HG03103 (cell line): ENCODE data around the gene FETUB.
"Not testable (repeated sequence)": the region's sequence is repeated elsewhere in the genome, so short reads cannot be mapped to it uniquely, and the experiment has no call there.

ENCODE experiments used
- ATAC-seq: cut with Tn5 transposase; IDR thresholded peaks from one replicate; pipeline ENCODE4 v1.9.1; 2021; ENCODE audit warnings: low read depth; ENCODE audit not compliant: unreplicated experiment

Gene FETUB

DNA sequence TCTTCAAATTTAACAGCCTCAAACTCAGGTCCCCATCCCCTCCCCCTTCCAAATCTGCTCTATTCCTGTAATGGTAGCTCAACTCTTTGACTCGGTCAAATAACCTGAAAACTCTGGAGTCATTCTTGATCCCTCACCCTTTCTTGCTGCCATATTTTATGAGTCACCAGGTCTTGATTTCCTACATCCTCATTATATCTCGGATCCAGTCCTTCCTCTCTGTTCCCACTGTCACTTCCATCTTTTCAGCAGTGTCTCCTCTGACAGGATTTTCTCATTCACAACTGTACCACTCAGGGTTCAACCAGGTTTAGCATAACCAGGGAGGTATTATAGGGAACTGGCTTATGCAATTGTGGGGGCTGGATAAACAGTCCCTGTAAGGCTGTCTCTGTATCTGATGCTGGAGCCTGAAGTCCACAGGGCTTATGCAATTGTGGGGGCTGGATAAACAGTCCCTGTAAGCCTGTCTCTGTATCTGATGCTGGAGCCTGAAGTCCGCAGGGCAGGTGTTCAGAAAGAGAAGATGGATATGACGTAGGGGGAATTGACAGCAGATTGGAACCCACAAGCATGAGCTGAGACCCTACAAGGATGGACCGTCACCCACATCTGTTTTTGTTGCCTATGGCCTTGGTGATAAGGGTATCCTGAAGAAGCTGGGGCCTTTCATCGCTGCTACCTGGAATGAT, 9.1 kb upstream of the FETUB start:
- no peak for ATAC-seq

DNA sequence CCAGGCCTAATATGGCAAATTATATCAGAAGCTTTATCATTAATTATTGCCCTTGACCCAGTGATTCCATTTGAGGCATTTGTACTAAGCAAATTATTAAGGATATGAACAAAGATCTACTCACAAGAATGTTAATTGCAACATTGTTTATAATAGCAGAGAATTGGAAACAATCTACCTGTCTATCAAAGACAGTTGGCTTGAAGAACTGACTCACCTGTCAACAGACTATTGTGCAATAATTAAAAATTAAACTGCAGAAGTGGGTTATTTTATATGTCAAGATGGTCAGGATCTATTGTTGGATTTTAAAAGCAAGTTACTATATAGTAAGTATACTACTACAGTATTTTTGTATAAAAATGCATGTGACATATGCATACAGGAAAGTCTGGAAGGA, 6.7 kb upstream of the FETUB start:
- no peak for ATAC-seq

DNA sequence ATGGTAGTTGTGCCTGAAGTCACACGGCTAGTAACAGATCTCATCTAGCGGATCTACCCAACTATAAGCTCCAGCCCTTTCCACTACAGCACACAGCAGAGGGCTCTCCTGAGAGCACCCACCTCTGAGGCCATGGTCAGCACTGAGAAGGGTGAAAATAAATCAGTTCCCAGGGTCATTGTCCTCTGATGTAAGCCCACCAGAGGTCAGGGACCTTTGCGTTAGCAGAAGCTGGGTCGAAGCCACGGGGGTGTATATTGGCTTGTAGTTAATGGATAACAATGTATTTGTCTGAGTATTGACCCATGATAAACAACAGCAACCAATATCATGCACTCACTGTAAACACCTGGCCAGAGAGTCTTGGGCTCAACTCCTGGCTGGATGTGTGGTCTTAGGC, 6.0 kb upstream of the FETUB start:
- ATAC-seq, result not testable (repeated sequence)

DNA sequence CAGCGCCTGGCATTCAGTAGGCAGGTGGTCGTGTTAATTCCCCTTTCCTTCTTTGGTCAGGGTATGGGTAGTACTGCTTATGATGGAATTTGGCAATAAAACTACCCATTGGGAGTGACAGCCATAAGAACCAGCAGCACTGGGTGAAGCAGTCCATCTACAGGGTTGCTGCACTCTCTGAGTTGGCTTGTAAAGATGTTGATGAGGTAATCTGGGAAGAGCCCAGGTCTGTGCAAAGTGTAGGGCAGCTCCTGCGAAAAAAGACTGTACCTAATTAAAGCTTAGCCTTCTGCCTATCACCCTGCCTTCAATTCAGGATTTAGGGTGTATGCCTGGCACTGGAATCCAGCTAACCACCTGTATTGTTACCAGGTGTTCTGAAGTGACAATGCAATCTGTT, 4.7 kb upstream of the FETUB start:
- no peak for ATAC-seq

DNA sequence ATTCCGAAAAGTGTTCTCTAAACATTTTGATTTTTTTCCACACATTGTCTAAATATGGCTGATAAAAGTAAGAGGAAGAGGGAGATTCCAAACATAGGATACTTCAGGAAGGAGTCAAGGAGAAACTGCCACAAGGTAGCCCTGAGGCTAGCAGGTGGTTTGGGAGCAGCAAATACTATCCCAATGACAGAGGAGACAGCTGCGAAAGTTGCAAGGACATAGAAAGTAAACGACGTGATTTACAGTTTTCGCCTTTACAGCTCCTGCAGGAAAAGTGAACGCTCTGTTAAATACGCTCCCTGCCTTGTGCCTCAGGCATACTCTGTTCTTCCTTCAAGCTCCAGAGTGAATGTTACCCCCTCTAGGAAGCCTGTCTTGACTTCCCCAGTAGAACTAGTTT, 3.7 kb upstream of the FETUB start:
- no peak for ATAC-seq

DNA sequence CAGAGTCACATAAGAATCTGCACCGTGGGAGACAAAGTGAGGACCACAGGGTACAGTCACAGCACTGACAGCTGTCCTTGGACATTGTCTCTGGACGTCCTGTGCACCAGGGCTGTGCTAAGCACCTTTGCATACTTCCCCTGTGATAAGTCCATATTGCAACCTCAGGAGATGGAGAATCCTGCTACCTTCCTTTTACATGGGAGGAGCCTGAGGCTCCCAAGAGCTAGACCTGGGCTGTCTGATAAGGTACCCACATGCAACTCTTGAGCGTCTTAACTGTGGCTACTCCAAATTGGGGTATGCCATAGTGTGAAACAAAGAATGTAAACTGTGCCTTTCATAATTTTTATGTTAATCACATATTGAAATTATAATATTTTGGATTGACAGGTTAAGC, 2.5 kb upstream of the FETUB start:
- ATAC-seq, result no peak

DNA sequence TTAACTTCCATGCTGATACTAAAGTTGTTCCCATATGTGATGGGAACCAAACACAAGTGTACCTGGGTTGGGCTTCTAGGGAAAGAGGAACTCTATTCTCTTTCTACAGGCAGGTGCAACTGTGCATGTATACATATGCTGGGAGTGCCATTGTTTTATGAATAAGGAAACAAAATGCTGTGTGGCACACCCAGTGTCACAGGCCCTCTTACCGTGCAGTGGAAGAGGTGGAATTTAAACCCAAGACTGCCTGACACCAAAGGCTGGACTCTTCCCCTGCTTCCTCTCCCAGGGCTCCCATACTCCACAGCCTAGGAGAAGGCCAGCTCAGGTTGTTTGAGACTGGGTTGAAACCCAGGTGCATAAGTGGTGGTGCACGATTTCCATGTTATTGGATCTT, 1.9 kb upstream of the FETUB start:
- no peak for ATAC-seq

DNA sequence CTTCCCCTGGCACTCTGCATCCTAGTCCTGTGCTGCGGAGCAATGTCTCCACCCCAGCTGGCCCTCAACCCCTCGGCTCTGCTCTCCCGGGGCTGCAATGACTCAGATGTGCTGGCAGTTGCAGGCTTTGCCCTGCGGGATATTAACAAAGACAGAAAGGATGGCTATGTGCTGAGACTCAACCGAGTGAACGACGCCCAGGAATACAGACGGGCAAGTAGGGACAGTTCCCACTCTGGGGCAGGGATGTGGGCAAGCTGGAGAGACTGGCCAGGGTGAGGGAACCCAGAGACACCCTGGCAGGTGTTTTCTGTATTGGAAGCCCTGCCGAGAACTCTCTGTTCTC, 247 bp downstream of the FETUB start:
- no peak for ATAC-seq

DNA sequence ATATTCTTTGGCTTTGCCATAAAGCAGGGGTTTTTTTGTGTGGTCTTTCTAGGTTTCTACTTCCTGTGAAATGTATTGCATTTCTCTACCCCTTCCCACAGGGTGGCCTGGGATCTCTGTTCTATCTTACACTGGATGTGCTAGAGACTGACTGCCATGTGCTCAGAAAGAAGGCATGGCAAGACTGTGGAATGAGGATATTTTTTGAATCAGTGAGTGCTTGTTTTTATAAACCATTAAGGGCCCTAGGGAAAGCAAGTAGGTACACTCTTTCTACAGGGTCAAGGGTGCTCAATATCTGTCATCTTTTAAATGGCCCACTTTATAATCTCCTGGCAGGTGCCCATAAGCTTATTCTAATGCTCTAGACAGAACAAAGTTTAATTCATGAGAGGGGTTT, 730 bp downstream of the FETUB start:
- ATAC-seq, result no peak

DNA sequence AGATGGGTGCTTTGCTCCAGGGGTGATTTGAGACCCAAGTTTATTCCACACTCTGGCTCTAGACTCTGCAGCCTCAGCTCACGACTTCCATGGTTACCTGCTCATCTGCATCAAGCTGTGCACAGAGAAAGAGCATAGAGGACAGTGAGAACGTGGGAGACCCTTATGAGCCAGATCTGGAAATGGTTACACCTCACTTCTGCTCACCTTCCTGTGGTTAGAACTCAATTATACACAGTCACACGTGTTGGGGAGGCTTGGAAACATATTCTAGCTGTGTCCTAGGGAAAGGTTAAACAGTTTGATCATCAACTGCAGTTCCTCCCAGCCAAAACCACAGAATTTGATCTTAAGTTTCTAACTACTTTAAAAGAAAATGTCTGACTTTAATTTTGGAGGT, 1.8 kb downstream of the FETUB start:
- ATAC-seq, result no peak

DNA sequence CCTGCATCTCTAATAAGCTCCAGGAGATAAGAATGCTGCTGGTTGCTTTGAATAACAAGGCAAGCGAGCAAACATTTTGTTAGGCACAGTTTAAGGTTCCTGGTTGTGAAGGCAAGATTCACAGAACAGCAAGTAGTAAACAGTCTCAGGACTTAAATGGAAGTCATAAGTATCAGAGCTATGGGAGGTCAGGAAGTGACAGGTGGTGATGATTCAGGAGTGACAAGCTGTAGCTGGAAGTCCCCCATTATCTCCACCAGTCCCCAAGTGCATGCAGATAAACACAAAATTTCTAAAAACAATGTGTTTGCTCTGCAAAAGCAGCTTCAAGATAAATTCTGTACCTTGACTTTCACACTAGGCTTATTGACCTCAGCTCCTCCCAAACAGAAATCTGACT, 3.3 kb downstream of the FETUB start:
- no peak for ATAC-seq

DNA sequence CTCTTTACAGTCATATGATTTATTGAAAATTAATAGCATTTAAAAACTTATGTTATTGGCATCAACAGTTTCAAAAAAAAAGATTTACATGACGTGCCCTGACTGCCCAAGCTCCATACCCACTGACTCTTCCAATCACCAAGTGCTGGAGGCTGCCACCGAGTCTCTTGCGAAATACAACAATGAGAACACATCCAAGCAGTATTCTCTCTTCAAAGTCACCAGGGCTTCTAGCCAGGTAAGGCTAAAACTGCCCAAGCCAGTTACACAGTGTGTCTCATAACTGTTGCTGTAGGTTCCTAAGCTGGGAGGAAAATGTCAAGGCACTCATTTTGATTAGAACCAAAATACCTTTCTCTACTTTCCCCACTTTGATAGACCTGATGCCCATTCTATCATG, 4.5 kb downstream of the FETUB start:
- ATAC-seq, result no peak

DNA sequence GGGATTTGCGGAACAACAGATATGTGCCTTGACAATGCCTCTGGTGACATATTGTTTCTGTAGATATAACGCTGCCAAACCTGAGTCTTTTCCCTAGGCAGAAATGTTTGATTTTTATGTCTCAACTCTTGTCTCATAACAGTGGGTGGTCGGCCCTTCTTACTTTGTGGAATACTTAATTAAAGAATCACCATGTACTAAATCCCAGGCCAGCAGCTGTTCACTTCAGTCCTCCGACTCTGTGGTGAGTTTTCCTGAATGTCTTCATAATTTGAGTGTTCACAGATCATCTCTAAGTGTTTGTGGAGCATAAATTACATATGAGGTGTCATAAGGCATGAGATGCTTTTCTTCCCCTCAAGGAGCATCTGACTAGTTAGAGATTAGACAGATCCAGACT, 5.9 kb downstream of the FETUB start:
- ATAC-seq, result no peak

DNA sequence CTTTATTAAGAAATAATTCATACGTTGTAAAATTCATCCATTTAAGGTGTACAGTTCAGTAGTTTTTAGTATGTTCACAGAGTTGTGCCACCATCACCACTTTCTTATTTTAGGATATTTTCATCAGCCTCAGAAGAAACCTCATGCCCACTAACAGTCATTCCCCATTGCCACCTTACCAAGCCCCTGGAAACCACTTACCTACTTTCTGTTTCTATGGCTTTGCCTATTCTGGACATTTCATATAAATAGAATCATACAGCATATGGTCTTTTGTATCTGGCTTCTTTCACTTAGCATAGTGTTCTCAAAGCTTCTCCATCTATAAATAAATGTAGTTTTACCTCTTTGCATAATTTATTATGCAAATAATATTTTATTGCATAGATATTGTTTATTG, 6.6 kb downstream of the FETUB start:
- no peak for ATAC-seq

DNA sequence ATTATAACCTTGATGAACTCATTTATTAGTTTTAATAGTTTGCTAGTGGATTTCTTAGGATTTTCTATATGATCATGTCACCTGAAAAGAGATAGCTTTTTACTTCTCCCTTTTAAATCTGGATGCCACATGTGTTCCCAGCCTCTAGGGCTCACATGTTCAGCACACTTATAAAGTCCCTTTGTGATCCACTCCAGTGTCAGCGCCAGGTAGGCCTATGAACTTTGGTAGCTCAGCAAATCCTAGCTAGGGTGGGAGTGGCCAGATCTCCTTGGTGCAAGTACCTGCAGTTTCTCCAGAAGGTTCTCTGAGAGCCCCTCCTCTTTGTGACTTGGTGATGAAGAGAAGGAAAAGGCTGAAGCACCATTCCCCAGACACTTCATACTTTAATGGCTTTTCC, 8.7 kb downstream of the FETUB start:
- ATAC-seq, result no peak

DNA sequence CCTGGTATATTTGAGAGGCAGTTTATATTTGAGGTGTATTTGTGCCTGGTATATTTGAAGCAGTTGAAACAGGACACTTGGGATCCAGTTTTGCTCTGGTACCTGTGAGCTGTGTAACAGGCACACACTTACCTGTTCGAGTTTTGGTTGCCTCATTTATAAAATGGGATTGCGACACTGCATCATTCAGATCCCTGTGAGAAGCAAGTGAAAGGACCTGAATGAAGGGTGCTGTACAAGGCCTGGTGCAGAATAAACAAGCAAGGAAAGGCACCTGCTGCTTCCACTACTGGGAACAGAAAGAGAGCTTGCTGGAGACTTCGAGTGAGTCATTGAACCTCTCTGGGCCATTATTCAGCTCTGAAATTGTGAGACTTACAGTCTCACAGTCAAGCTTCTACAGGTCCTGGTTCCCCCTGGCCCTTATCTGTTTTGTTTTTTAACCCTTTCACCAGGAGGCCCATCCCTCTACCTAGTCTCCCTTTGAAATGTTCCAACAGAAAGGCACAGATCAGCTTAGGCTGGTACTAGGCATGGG, 11.5 kb downstream of the FETUB start:
- ATAC-seq, result no peak

DNA sequence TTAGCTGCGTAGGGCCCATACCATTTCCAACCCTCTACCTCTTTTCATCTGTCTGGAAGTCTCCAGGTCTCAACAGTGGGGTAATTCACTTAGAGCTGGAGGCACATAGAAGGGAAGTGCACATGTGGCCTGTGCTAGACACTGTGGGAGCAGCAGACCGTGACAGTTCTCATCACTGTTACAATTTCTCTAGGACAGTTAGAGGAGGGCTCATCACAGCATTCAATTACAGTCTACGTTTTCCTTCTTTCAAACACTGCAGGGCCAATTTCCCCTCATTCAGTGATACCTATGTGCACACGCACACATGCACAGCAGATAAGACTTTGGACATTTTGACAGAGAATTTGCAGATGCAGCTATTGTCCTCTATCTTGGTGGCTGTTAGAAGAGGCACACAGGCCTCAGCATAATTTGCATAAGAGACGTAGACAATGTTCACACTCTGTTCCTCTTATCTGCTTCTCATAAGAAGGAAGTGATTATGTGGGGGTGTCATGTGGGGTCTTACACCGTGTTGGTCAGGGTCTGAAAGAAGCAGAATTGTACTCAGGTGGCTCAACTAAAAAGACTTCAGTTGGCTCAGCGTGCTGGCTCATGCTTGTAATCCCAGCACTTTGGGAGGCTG, 13.0 kb downstream of the FETUB start:
- ATAC-seq, result peak; percentile 92

DNA sequence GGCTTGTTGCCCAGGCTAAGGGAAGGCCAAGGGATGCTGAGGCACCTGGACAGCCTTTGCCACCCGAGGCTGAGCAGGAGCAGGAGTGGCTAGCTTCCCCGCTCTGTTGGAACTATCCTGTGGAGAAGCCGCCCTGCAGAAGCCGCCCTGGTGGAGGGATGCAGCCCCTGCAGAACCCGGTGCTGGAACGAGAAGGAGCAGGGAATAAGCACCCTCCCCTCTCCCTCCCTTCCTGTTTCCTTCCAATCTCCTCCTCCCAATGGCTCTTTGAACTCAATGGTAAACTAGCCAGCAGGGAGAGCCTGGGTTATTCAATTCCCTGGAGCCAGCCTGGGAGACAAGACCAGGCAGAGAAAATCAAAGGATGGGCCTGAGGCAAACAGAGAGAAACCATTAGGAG, 13.8 kb downstream of the FETUB start:
- ATAC-seq, result no peak

DNA sequence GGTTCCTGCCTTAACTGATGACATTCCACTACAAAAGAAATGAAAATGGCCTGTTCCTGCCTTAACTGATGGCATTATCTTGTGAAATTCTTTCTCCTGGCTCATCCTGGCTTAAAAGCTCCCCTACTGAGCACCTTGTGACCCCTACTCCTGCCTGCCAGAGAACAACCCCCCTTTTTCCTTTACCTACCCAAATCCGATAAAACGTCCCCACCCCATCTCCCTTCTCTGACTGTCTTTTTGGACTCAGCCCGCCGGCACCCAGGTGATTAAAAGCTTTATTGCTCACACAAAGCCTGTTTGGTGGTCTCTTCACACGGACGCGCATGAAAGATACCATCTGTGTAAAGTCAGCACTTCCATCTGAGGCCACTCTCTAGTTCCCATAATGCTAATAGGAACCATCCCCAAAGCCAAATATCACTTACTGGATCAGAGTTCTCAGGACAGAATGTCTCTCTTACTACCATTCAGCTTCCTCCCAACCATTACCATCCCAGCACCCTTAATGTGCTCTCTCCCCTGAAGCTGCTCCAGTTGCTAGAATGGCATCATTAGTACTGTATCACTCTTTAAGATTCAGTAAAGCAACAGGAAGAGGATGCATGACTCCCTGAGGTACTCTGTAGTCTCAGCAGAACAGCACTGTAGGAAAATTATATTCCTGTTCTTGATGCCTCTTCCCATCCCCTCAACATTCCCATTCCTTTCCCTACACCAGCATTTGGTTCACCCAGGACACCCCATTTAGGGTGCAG, 23.3 kb downstream of the FETUB start:
- ATAC-seq, result no peak

DNA sequence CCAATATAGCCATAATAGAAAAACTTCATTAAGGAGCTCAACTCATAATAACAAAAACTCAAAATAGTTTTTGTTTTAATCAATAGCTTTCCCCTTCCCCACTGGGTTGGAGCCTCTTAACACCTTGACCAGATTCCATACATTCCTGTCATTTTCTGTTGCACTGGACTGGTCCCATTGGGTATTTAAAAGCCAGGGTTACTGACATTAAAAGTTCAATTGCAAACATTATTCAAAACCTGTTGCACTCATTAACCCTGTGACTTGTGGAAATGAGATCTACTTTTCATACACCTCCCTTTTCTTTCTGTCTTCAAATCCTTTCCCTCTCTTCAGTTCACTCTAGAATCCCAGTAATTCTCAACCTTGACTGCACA, 23.9 kb downstream of the FETUB start:
- no peak for ATAC-seq

DNA sequence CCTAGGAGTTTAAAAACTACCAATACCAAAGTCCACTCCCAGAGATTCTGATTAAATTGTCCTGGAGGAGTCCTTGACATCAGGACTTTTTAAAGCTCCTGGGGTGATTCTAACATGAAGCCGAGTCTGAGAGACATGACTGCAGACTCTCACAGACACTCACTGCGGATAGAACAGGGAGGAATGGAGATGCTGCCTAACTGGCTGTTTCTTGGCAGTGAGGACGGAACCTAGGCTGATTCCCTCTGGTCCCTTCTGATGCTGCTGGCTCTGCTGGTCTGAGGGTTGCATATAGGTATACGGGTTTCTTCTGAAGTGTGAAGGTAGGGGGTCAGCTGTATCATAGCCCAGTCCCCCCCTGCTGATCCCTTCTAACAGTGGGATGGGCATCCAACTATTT, 24.3 kb downstream of the FETUB start:
- ATAC-seq, result no peak

DNA sequence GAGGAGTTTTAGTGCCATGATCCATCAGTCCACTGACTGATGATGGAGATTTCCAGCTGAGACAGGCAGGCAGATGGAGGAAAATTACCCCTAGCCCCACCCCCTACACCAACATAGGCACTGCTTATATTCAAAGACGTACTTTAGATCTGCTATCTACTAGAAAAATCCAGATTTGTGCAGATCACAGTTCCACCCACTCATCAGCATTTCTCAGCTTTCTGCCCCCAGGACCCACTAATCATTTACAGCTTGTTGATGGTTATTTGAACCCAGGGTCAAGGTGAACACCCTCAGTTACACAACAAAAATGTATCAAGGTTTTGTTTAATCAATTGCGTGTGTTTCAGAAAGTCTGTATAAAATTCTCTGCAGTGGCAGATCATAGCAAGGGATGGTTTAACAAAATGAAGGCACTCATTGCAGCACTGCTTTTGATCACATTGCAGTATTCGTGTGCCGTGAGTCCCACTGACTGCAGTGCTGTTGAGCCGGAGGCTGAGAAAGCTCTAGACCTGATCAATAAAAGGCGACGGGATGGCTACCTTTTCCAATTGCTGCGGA, 25.5 kb downstream of the FETUB start, which contains the start of gene HRG:
TSS of gene HRG (plus strand) at position 390 of the 564 bp plus-strand sequence. CDS start at position 408, 18 bp downstream.
- ATAC-seq, result no peak
